SH-SY5Y (cell line): ENCODE results near the gene KCNN2.

Experiments
- GATA2 ChIP-seq: IDR thresholded peaks from 2 replicates; pipeline ENCODE4 v1.6.1; 2011; ENCODE audit warnings: mild to moderate bottlenecking, low read depth, low read length
- GATA3 ChIP-seq: IDR thresholded peaks from 2 replicates; pipeline ENCODE4 v1.6.1; 2011; ENCODE audit warnings: low read depth, mild to moderate bottlenecking, low read length, moderate library complexity

KCNN2 gene

DNA sequence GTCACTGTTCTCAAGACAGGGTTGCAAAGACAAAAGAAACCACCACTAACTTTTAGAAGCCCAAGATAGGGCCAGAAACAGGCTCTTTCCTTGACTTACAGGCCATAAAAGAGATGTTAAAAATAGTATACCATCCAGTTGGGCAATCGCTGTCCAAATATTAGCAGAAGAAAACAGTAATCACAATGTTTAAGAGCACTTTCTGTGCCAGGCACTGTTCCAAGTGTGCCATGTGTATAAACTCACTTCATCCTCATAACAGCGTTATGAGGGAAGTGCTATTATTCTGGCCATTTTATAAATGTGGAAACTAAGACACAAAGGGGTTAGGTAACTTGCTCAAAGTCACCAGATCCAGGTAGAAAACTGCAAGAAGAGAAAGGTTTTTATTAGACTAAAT is 111.7 kb downstream of the KCNN2 start:
- TF ChIP-seq GATA2: no peak
- no peak for TF ChIP-seq GATA3

- TF ChIP-seq GATA2: no peak
- TF ChIP-seq GATA3: no peak
Measured at GRCh38 chr5:114477816-114478334, 116.0 kb downstream of the KCNN2 start.

GRCh38 chr5:114500756-114501155 is 138.9 kb downstream of the KCNN2 start:
- TF ChIP-seq GATA3 (no peak), GATA2 (no peak)

GRCh38 chr5:114504560-114504959 is 142.7 kb downstream of the KCNN2 start:
- TF ChIP-seq GATA2 (no peak), GATA3 (no peak)

- TF ChIP-seq GATA3 (no peak), GATA2 (no peak)
Measured at GRCh38 chr5:114524221-114524620, 162.4 kb downstream of the KCNN2 start.

- TF ChIP-seq GATA3: no peak
- no peak for TF ChIP-seq GATA2
Measured at GRCh38 chr5:114544561-114544960, 182.7 kb downstream of the KCNN2 start.
